Activated CD4-positive, CD25-positive, alpha-beta regulatory T cell (primary cell): ENCODE data around the gene GTF2IRD1.
A peak's percentile ranks its signal among the peaks of the same experiment; 100 is the strongest.
"Not testable (repeated sequence)": the region's sequence is repeated elsewhere in the genome, so short reads cannot be mapped to it uniquely, and the experiment has no call there.

Experiments
- DNase-seq, 4 experiments: peaks; one replicate each; lab custom pipeline; 2025; lab: John Stamatoyannopoulos, UW

The GTF2IRD1 gene

DNA sequence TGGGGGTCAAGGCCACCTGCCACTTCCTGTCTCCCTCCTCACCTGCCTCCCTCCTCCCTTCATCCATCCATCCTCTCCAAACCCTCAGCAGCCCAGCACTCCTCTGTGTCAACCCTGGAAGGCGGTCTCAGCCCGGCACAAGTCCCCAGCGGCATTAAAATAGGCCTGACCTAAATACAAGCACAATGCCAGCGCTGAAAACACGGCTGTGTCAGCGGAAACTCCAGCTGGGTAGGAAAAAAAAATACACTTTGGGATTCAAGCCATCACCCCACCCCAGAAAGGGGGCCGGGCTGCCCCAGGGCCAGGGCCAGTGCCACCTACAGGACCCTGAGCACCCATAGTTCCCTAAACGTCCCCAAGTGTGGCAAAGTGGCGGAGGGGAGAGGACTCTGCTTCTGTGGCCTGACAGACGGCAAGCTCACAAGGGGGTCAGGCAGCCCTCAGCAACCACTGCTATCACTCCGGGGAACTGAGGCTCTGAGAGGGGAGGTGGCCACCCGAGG is 22.7 kb upstream of the GTF2IRD1 start:
- DNase-seq: no peak

DNA sequence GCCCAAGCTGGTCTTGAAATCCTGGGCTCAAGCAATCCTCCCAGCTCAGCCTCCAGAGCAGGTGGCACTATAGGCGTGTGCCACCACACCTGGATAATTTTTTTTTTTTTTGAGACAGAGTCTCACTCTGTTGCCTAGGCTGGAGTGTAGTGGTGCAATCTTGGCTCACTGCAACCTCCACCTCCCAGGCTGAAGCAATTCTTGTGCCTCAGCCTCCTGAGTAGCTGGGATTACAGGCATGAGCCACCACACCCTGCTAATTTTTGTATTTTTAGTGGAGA is 16.5 kb upstream of the GTF2IRD1 start:
- not testable (repeated sequence) for DNase-seq

DNA sequence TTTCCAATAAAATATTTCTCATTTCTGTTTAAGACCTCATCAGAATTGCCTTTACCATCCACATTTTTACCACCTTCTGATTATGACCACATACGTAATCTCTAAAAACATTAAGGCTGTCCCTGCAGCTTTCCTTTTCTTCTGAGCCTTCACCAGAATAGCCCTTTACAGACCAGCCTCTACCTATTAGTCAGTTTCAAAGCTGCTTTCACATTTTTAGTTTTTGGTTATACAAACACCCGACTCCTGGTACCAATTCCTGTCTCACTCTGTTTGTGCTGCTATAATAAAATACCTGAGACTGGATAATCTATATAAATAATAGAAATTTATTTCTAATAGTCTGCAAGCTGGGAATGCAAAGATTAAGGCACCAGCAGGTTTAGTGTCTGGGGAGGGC is 15.4 kb upstream of the GTF2IRD1 start:
- DNase-seq: no peak

DNA sequence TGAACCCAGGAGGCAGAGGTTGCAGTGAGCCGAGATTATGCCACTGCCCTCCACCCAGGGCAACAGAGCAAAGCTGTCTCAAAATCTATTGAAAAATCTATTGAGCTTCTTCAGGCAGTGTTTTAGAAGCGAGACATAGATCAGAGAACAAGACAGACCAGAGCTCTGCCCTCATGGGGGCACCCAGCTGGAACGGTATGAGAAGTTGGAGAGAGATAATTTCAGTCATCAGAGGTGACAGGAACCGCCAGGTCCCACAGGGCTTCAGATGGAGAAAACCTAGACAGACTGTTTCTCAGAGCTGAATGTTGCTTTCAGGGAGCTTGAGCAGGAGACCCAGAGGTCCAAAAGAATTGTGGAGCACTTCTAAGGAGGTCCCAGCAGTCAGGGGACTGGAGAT is 14.2 kb upstream of the GTF2IRD1 start:
- no peak for DNase-seq

DNA sequence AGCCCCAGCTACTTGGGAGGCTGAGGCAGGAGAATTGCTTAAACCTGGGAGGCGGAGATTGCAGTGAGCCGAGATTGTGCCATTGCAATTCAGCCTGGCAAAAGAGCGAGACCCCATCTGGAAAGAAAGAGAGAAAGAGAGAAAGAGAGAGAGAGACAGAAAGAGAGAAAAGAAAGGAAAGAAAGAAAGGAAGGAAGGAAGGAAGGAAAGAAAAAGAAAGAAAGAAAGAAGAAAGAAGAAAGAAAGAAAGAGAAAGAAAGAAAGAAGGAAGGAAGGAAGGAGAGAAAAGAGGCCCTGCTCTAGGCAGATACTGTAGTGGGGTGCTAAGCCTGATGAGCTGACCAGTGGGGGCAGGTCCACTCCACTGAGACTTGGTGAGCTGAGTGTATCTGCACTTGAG is 13.6 kb upstream of the GTF2IRD1 start:
- DNase-seq: not testable (repeated sequence)

DNA sequence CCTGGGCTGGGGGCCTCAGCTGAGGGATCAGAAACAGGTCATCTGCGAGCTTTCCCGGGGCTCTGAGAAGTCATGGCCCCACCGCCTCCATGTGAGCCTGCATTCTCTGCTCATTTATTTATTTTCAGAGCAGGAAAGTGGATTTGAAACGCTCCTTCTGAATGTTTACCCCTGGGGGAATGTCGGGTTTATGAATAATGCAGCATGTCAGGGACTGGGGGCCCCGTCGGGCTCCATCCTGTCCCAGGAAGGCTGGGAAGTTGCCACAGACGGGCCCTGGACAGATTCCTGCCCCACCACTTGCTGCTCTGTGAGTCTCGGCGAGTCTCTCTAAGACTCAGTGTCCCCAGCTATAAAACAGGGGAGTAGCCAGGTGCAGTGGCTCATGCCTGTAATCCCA is 11.9 kb upstream of the GTF2IRD1 start:
- DNase-seq: no peak

DNA sequence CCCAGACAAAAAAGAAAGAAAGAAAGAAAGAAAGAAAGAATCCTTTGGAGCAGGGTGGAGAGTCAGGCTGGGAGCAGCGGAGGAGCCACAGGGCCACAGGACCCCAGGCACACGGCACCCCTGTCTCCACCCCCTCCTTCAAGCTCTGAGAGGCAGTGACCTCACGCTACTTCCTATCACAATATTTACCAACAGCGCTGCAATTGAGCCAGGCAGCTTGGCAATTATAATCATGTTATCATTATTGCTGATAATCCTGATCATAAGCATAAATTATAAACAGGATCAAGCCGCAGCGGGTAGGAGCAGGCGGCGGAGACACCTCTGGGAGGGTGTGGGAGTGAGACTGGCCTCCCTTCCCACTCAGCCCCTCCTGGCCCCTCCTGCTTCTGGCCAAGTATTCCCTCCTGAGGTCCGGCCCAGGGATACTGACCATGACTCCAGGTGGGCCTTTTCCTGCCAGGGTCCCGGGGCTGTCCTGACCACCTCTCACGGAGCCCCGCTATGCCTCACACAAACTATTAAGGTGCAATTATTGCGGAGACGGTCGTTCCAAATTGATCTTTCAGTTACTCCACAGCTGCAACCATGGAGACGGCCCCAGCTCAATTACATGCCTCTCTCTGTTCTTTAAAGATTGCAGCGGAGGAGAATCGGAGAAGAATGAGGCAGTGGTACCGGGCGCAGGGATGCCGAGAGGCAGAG is 10.0 kb upstream of the GTF2IRD1 start:
- no peak for DNase-seq

DNA sequence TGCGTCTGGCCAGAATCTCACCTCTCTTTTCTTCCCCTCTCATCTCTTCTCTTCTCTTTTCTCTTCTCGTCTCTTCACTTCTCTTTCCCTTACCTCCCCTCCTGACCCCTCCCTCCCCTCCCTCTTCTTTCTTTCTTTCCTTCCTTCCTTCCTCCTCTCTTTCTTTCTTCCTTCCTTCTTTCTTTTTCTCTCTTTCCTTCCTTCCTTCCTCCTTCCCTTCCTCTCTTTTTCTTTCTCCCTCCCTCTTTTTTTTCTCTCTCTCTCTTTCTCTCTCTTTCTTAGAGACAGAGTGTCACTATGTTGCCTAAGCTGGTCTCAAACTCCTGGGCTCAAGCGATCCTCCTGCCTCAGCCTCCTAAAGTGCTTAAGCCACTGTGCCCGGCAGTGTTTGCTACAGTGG is 4.6 kb upstream of the GTF2IRD1 start:
- no peak for DNase-seq

DNA sequence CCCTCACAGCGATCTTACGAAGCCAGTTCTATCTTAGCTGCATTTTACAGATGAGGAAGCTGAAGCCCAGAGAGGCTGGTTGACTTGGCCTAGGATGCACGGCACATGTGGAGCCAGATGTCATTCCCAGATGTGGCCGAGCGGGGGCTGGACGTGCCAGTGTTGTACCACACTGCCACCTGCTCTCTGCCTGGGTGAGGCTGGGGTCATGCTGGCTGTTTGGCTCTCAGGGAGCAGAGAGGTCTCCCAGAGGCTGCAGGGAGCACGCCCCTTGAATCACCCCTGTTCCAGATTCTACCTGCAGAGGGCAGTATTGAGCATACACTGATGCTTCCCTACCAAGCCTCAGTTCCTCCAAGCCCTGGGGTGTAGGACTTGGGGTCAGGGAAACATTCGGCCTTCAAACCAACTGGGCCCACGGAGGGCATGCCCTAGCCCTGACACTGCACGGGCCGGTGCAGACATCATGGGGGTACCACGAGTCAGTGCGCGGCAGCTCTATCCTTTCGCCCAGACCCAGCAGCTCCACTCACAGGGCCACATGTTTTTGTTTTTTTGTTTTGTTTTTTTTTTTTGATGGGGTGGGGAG is 3.8 kb upstream of the GTF2IRD1 start:
- DNase-seq: peak; percentile 23 to 59 (median 30)

DNA sequence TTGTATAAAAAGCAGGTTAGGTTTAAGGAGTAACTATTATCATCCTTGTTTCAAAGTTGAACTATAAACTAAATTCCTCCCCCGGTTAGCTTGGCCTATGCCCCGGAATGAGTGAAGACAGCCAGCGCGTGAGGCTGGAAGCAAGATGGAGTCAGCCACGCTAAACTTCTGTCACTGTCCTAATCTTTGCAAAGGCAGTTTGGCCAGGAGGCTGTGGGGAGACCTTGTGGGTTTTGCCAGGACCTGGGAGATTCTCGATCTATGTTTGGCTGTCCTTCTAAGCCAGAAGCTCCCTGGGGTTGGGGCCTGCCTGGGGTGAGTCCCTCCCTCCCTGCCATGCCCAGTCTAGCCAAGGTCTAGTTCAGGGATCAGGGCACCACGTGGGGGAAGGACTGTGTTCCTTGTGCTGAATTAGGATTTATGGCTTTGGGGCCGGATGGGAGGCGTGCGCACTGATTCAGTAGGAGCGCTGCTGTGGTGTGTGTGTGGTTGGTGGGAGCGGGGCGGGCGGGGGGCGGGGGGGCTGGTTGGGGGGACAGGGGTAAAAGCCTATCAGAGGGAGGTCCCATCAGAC is 871 bp upstream of the GTF2IRD1 start:
- no peak for DNase-seq

DNA sequence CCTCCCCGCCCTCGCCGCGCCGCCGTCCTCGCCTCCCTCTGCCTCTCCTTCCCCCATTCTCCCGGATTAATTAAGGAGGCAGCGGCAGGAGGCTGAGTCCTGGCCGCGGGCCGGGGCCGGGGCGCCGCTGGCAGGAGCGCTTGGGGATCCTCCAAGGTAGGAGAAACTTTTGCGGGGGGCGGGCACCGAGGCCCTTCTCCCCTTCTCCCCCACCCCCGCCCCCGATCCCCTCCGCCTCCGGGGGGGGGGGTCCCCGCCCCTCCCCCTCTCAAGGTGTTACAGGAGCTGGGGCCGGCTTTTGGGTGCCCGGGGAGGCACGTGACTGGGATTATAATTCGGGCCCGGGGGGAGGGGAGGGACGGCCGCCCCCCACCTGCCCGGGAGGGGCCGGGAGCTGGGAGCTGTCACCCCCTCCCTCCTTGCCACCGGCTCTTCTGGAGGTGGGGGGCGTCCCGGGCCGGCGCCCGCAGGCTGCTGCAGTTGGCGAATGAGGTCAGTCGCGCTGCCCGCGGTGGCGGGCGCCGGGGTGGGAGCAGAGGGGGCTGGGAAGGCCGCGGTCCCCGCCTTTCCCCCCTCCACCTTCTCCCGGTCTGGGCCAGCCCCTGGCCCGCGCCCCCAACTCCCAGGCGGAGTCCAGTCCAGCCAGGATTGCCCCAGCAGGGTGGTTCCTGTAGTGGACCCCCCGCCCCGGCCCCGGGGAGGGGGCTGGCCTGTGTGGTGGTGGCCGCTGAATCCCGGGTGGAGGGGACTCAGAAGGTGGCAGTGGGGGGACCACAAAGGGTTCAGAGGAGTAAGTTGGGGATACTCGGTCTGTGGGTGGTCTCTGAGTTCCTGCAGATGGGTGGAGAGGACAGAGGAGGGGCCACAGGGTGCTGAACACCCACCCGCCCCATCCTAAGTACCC is 567 bp downstream of the GTF2IRD1 start:
- DNase-seq: no peak

DNA sequence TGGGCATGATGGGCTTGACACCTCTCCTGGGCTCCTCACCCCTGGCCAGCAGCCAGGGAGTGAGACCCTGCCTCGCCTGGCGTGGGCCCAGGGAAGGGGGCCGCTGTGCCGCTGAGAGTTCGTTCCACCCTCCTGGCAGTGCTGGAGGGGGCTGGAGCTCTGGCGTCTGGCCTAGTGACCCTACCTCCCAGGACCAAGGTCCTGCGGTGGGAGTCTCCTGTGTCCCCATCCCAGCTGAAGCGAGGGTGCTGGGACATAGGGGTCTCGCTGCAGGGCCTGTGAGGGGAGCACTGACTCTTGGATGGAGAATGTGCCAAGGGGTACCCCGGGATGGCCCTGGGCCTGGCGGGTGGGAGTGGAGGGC is 1.2 kb downstream of the GTF2IRD1 start:
- DNase-seq: no peak

DNA sequence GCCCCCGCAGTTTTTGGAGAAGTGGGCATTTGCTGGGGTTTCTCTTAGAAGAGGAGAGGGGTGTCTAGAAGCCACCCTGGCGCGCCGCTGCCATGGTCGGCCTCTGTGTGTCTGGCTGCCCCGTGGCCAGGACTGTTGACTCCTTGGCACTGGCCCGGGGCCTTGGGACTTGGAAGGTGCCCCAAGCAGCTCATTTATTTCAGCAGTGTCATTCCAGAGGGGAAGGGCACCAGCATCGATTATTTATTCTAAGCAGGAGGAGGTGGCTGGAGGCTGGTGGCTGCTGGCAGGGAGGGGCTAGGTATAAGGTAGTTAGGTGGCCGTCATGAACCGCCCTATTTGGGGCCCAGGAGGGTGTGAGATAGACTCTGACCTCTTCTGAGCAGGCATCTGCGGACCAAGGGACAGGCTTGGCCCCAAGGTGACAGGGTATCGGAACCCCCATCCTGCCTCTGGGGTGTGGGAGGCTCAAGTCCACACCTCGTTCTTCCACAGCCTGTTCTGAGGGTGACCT is 1.6 kb downstream of the GTF2IRD1 start:
- no peak for DNase-seq

DNA sequence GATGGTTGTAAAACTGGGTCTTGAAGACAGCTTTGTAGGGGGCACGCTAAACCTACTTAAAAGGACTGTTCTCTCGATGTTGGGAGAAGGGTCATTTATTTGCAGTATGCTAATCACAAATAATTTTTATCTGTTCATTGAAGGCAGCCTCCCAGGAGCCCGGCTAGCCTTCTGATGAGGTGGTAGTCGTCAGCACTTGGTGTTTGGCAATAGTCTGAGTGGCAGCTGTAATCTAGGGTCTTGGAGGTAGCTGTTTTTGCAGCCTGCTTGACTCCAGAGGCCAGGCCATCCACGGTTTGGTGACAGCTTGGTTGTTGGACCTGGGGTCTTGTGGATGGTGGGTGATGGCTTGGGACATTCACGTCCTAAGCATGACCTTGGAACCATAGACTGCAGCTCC is 2.2 kb downstream of the GTF2IRD1 start:
- DNase-seq: no peak

DNA sequence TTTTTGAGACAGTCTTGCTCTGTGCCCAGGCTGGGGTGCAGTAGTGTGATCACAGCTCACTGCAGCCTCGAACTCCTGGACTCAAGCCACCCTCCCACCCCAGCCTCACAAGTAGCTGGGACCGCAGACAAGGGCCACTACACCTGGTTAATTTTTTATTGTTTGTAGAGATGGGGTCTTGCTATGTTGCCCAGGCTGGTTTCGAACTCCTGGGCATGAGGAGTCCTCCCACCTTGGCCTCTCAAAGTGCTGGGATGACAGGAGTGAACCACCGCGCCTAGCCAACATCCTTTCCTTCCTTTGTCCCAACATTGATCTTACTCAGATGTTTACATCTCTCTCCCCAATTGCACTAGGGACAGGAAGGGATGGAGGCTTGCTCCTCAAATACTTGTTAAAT is 3.3 kb downstream of the GTF2IRD1 start:
- no peak for DNase-seq

DNA sequence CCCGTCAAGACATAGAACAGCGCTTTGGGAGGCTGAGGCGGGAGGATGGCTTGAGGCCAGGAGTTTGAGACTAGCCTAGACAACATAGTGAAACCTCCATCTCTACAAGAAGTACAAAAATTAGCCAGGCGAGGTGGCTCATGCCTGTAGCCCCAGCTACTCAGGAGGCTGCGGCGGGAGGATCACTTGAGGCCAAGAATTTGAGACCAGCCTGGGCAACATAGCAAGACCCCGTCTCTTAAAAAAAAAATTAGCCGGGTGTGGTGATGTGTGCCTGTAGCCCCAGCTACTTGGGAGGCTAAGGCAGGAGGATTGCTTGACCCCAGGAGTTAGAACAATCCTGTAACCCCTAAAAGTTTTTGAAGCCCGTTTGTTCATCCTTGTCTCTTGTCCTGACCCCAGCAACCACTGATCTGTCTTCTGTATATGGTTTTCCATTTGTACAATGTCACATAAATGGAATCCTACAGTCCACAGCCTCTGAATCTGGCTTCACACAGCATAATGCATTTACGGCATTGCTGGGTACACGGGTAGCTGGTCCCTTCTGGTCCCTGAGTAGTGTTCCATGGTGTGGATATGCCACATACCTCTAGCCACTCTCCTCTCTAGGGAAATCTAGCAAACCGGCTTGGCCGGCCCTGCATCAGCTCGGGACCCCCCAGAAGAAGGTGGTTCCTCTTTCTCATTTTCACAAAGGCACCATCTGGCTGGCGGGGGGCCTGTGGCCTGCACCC is 8.4 kb downstream of the GTF2IRD1 start:
- DNase-seq: no peak

DNA sequence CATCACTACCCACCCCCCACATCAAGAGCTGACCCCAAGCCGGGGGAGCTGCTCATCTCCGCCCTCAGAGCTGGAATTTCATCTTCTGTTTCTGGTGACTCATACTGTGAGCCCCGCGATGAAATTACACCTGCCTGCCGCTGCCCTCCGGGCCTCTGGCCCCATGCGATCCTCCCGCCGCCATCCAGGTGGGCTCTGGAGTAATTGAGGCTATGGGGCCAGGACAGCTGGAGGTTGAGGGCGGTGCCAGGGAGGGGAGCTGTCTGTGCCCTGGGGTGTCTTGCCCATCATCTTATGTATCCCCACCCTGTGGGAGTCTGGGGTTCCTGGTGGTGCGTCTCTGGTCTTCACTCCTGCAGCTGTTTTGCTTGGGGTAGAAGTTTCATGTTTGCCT is 9.0 kb downstream of the GTF2IRD1 start:
- no peak for DNase-seq

DNA sequence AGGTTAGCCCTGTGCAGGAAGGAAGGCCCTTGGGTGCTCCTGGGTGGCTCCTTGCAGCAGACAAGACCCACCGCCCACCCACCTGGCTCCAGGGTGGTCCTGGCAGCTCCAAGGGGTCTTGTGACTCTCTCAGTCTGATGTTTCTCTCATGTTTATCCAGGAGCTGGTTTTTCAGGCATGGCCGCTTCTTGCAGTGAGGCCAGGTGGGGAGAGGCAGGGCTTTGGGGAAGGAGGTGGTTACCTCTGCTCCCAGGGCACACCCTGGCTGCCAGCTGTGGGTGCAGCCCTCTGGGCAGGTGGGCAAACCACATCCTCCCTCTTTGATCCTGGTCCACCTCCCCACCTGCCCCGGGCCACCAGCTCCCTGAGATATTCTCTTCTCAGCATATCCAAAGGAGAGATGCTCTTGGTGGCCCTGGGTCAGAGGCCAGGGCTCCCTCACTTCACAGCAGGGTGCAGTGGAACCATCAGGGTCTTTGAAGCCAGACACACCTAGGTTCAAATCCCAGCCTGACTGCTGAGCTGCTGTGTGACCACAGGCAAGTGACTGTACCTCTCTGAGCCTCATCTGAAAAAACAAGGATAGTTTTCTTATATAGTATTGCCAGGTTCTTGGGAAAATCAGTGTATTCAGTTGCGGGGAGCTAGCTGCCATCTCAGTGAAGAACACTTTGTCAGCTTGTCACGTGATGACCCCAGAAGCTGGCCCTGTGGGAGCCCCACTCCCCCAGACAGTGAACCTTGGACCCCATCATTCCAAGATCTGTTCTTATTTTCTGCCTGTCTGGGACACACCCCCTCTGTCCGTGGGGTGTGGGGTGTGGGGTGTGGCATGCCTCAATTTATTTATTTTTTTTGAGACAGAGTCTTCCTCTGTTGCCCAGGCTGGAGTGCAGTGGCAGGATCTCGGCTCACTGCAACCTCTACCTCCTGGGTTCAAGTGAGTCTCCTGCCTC is 11.5 kb downstream of the GTF2IRD1 start:
- no peak for DNase-seq

DNA sequence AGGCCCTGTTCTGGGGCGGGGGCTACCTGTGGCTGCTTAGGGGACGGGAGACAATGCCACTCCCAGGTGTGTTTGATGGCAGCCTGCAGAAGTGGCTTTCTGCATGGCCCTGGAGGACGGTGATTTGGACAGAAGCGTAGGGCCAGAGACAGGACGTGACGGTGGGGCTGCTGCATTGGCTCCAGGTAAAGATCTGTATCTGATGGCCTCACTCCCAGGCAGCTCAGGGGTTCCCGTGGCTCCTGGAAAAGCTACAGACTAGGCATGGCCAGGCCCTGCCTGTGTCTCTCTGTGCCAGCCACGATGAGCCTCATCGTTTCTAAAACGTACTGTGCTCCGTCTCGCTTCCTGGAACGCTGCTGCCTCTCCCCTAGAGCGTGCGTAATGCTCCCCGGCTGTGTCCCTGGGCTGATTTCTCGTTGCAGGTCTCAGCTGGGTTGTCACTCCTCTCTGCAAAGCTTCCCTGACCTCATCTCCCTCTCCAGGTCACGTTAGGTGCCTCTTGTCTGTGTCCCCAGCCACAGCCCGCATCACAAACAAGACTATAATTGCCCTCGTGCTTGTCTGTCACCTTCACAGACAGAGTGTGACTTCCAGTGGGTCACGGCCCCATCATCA is 12.6 kb downstream of the GTF2IRD1 start:
- no peak for DNase-seq

DNA sequence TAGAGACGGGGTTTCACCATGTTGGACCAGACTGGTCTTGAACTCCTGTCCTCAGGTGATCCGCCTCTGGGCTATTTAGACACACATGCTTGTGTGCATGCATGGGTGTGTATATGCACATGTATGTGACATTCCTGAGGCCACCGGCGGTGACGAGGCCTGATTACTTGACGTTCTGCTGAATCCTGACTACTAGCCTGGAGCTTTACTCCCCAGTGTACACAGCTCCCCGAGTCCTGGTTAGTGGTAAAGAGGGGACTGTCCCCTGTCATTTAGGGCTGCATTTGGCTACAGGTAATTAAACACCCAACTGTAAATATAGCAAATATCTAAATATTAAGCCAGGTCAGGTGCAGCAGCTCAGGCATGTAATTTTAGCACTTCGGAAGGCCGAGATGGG is 14.2 kb downstream of the GTF2IRD1 start:
- DNase-seq: no peak
